Loucy (cell line): ENCODE measurements around the gene SEPHS1.

Experiments used
- H2AFZ ChIP-seq: fragments of 200-600 bp; sonication (generic); 2 replicates; pipeline ENCODE4 v1.6.0; 2016; ENCODE audit warnings: antibody characterized with exemption, mild to moderate bottlenecking, low read length, moderate library complexity
- H3F3A ChIP-seq: fragments of 200-600 bp; 2 replicates; pipeline ENCODE4 v1.6.0; 2016; ENCODE audit warnings: antibody characterized with exemption, low read depth, mild to moderate bottlenecking
- H3K27me3 ChIP-seq: fragments of 200-600 bp; sonication (generic); 2 replicates; pipeline ENCODE4 v1.6.1; 2014; ENCODE audit warnings: low read length, mild to moderate bottlenecking; ENCODE audit not compliant: insufficient read depth, poor library complexity, severe bottlenecking
- H3K36me3 ChIP-seq: fragments of 200-600 bp; sonication (generic); 2 replicates; pipeline ENCODE4 v1.6.1; 2016; ENCODE audit warnings: low read length; ENCODE audit not compliant: insufficient read depth
- H3K4me1 ChIP-seq: fragments of 200-600 bp; sonication (generic); 2 replicates; pipeline ENCODE4 v1.5.1; 2014; ENCODE audit warnings: low read length, mild to moderate bottlenecking; ENCODE audit not compliant: insufficient read depth, poor library complexity, severe bottlenecking
- H3K4me2 ChIP-seq: fragments of 200-600 bp; sonication (generic); 2 replicates; pipeline ENCODE4 v1.6.0; 2014; ENCODE audit warnings: antibody characterized with exemption, low read length, low read depth, mild to moderate bottlenecking; ENCODE audit not compliant: poor library complexity, severe bottlenecking
- H3K4me3 ChIP-seq: fragments of 200-600 bp; sonication (generic); 2 replicates; pipeline ENCODE4 v1.5.1; 2014; ENCODE audit warnings: low read length, mild to moderate bottlenecking, mixed read lengths; ENCODE audit not compliant: poor library complexity, severe bottlenecking
- H3K79me2 ChIP-seq: fragments of 200-600 bp; sonication (generic); 2 replicates; pipeline ENCODE4 v1.6.1; 2014; ENCODE audit warnings: low read length; ENCODE audit not compliant: insufficient read depth
- H3K9ac ChIP-seq: fragments of 200-600 bp; sonication (generic); 2 replicates; pipeline ENCODE4 v1.6.0; 2014; ENCODE audit warnings: mild to moderate bottlenecking, low read depth, low read length, moderate library complexity; ENCODE audit not compliant: poor library complexity, severe bottlenecking
- H3K9me2 ChIP-seq: fragments of 200-600 bp; sonication (generic); replicated peaks from 2 replicates; pipeline ENCODE4 v1.6.1; 2016; ENCODE audit warnings: low read depth, low read length, mixed read lengths
- H3K9me3 ChIP-seq: fragments of 200-600 bp; sonication (generic); 2 replicates; pipeline ENCODE4 v1.6.1; 2014; ENCODE audit warnings: mild to moderate bottlenecking, antibody characterized with exemption, low read length, low read depth; ENCODE audit not compliant: insufficient read depth
- H4K20me1 ChIP-seq: fragments of 200-600 bp; sonication (generic); 2 replicates; pipeline ENCODE4 v1.6.0; 2014; ENCODE audit warnings: antibody characterized with exemption, low read length, mild to moderate bottlenecking; ENCODE audit not compliant: insufficient read depth, poor library complexity, severe bottlenecking
- EZH2phosphoT487 ChIP-seq: fragments of 200-600 bp; IDR thresholded peaks from 2 replicates; pipeline ENCODE4 v1.6.1; 2018; ENCODE audit warnings: antibody characterized with exemption, mild to moderate bottlenecking, moderate library complexity, borderline replicate concordance
- TF ChIP-seq, protein P1 (sequence below): fragments of 200-600 bp; sonication (generic); conservative IDR thresholded peaks from 2 replicates; pipeline ENCODE4 v1.5.1; 2014; ENCODE audit warnings: mild to moderate bottlenecking, antibody characterized with exemption, low read length

The SEPHS1 gene, protein sequence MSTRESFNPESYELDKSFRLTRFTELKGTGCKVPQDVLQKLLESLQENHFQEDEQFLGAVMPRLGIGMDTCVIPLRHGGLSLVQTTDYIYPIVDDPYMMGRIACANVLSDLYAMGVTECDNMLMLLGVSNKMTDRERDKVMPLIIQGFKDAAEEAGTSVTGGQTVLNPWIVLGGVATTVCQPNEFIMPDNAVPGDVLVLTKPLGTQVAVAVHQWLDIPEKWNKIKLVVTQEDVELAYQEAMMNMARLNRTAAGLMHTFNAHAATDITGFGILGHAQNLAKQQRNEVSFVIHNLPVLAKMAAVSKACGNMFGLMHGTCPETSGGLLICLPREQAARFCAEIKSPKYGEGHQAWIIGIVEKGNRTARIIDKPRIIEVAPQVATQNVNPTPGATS

GRCh38 chr10:13348216-13349017 is at the start of gene SEPHS1:
Gene SEPHS1, minus strand, starts transcription at chr10:13348293. Its CDS starts 3,343 bp downstream, at chr10:13344950.
- H3K9me3 ChIP-seq = no peaks in the 10 kb centered on the region
- H3K36me3 ChIP-seq = no peaks in the 10 kb centered on the region
- H4K20me1 ChIP-seq = peaks cover 5% of the 10 kb centered on the region
- peak within 1 kb of the TSS; percentile 91 for H3K4me3 ChIP-seq
- peaks cover 42% of the 10 kb centered on the region for H3K4me1 ChIP-seq
- H3K4me2 ChIP-seq = peak within 1 kb of the TSS; percentile 91
- H2AFZ ChIP-seq = peak within 1 kb of the TSS; percentile 76
- H3K9me2 ChIP-seq = no peaks in the 10 kb centered on the region
- no peaks in the 10 kb centered on the region for H3F3A ChIP-seq
- H3K27me3 ChIP-seq = no peaks in the 10 kb centered on the region
- no peak for TF ChIP-seq EZH2phosphoT487
- TF ChIP-seq, protein P1, sequence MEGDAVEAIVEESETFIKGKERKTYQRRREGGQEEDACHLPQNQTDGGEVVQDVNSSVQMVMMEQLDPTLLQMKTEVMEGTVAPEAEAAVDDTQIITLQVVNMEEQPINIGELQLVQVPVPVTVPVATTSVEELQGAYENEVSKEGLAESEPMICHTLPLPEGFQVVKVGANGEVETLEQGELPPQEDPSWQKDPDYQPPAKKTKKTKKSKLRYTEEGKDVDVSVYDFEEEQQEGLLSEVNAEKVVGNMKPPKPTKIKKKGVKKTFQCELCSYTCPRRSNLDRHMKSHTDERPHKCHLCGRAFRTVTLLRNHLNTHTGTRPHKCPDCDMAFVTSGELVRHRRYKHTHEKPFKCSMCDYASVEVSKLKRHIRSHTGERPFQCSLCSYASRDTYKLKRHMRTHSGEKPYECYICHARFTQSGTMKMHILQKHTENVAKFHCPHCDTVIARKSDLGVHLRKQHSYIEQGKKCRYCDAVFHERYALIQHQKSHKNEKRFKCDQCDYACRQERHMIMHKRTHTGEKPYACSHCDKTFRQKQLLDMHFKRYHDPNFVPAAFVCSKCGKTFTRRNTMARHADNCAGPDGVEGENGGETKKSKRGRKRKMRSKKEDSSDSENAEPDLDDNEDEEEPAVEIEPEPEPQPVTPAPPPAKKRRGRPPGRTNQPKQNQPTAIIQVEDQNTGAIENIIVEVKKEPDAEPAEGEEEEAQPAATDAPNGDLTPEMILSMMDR = no peak
- H3K9ac ChIP-seq = peak within 1 kb of the TSS; percentile 99
- peaks cover 57% of the 10 kb centered on the region for H3K79me2 ChIP-seq

- Histone ChIP-seq H3K9me3 (no peaks in the 10 kb centered on the region), H4K20me1 (no peaks in the 10 kb centered on the region), H3F3A (no peaks in the 10 kb centered on the region), H3K4me3 (no peak overlapping the region), H3K9me2 (no peaks in the 10 kb centered on the region), H3K4me1 (no peaks in the 10 kb centered on the region), H3K27me3 (no peaks in the 10 kb centered on the region), H3K79me2 (no peaks in the 10 kb centered on the region), H3K36me3 (no peaks in the 10 kb centered on the region), H3K4me2 (no peak overlapping the region), H3K9ac (no peak overlapping the region), H2AFZ (no peak overlapping the region)
- TF ChIP-seq EZH2phosphoT487 = no peak
- TF ChIP-seq, protein P1 = no peak
These were observed 49.0 kb upstream of the SEPHS1 start for GRCh38 chr10:13397052-13397451.

DNA sequence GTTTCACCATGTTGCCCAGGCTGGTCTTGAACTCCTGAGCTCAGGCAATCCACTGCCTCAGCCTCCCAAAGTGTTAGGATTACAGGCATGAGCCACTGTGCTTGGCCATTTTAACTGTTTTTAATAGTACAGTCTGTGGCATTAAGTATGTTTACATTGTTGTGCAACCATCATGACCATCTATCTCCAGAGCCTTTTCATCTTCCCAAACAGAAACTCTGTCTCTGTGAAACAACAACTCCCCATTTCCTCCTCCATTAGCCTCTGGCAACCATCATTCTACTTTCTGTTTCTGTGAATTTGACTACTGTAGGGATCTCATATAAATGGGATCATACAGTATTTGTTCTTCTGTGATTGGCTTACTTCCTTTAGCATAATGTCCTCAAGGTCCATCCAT is 48.3 kb upstream of the SEPHS1 start:
- Histone ChIP-seq H3K4me2 (no peak overlapping the region), H3K9ac (no peak overlapping the region), H3K9me2 (no peaks in the 10 kb centered on the region), H2AFZ (no peak overlapping the region), H3K79me2 (no peaks in the 10 kb centered on the region), H3K4me3 (no peak overlapping the region), H3K27me3 (no peaks in the 10 kb centered on the region), H3K36me3 (no peaks in the 10 kb centered on the region), H3K4me1 (no peaks in the 10 kb centered on the region), H3F3A (no peaks in the 10 kb centered on the region), H3K9me3 (no peaks in the 10 kb centered on the region), H4K20me1 (no peaks in the 10 kb centered on the region)
- TF ChIP-seq, protein P1 = no peak
- TF ChIP-seq EZH2phosphoT487 = no peak
